ENCODE measurements around the gene C16orf96. TPM values are rescaled to one million over a fixed set of nuclear protein-coding genes. Genes with fewer than 3 reads are reported as not detected.

The C16orf96 gene
- total and polyA plus RNA-seq, 2 donors (not counting 3 experiments of a cell fraction or from before 2014, with no cell fraction given): not detected

DNA sequence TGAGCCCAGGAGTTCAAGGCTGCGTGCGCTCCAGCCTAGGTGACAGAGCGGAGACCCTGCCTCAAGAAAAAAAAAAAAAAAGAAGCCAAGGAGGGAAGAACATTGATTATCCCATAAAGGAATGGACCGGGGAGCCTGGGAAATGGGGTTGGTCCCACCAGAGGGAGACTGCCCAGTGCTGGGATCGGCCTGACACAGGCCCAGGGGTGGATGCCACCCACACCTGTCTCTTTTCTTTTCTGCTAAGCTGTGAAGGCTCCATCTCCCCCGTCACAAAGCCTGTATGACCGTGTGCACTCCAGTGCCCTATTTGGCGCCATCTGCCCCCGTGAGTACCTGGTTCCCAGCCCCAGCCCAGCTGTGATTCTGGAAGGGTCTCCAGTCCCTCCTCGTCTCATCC lies 42.9 kb downstream of the C16orf96 start:
- no peaks in the 10 kb centered on the region for H3K9me1 ChIP-seq (replicated peaks; ENCODE audit: control insufficient read depth, extremely low read depth, insufficient read depth, low read length)
- no peak overlapping the region for H3K27ac ChIP-seq (ENCODE audit: insufficient read depth, low read depth, low read length)
- H3K4me1 ChIP-seq (ENCODE audit: control insufficient read depth, extremely low read depth, insufficient read depth, low read length): no peaks in the 10 kb centered on the region
- H2AFZ ChIP-seq (ENCODE audit: low read depth, low read length): no peak overlapping the region
- no peaks in the 10 kb centered on the region for H3K79me2 ChIP-seq (ENCODE audit: control insufficient read depth, insufficient read depth, low read length)
- no TSS peak for BruUV-seq (replicated peaks)
- ChIA-PET POLR2A (no interaction called here), CTCF (interaction anchor here (0.9 to 1.5 kb wide), 3 partner anchors 15 to 51 kb away, joined by 3 to 5 read pairs (median 3); partner anchors contain the start of gene C16orf96)
- H3K4me3 ChIP-seq (replicated peaks in 1 of 3; ENCODE audit: insufficient read depth in 1 of 3, low read depth in 1 of 3, low read length in 3 of 3): no peak overlapping the region
- peaks cover 2 to 3% of the 10 kb centered on the region in 2 experiments for H3K27me3 ChIP-seq (ENCODE audit: control insufficient read depth in 2 of 2, insufficient read depth in 2 of 2, low read length in 2 of 2)
- H4K20me1 ChIP-seq (replicated peaks; ENCODE audit: control insufficient read depth, extremely low read depth, insufficient read depth, low read length): no peaks in the 10 kb centered on the region
- H3K4me2 ChIP-seq (ENCODE audit: insufficient read depth, low read length): no peak overlapping the region
- intact Hi-C loops (cut with micrococcal nuclease) (no loop called here), dilution Hi-C loops (cut with MboI; ENCODE audit: extremely low pct_ligation_motif_present, low sequenced_read_pairs) (no loop called here)
- no peaks in the 10 kb centered on the region for H3K36me3 ChIP-seq (ENCODE audit: control insufficient read depth in 2 of 2, extremely low read depth in 1 of 2, insufficient read depth in 2 of 2, low read length in 2 of 2)
- H3K9me3 ChIP-seq (replicated peaks; ENCODE audit: control insufficient read depth, insufficient read depth, low read length): no peaks in the 10 kb centered on the region
- no peak overlapping the region for H3K9ac ChIP-seq (replicated peaks; ENCODE audit: extremely low read depth, insufficient read depth, low read length)
- no peak for TF ChIP-seq FOS (IDR thresholded peaks at IDR 0.05; ENCODE audit: borderline replicate concordance, insufficient read depth, low read length)
- TF ChIP-seq, protein P1, sequence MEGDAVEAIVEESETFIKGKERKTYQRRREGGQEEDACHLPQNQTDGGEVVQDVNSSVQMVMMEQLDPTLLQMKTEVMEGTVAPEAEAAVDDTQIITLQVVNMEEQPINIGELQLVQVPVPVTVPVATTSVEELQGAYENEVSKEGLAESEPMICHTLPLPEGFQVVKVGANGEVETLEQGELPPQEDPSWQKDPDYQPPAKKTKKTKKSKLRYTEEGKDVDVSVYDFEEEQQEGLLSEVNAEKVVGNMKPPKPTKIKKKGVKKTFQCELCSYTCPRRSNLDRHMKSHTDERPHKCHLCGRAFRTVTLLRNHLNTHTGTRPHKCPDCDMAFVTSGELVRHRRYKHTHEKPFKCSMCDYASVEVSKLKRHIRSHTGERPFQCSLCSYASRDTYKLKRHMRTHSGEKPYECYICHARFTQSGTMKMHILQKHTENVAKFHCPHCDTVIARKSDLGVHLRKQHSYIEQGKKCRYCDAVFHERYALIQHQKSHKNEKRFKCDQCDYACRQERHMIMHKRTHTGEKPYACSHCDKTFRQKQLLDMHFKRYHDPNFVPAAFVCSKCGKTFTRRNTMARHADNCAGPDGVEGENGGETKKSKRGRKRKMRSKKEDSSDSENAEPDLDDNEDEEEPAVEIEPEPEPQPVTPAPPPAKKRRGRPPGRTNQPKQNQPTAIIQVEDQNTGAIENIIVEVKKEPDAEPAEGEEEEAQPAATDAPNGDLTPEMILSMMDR (IDR thresholded peaks at IDR 0.05; ENCODE audit: extremely low read depth in 1 of 2, insufficient read depth in 1 of 2, low read depth in 1 of 2, low read length in 2 of 2): no peak
- TF ChIP-seq EZH2 (IDR thresholded peaks at IDR 0.05; ENCODE audit: borderline replicate concordance, low read depth, low read length, severe bottlenecking): no peak
- no peak for TF ChIP-seq GATA2 (IDR thresholded peaks at IDR 0.05; ENCODE audit: insufficient read depth, insufficient read length, low read depth, low read length)
- TF ChIP-seq POLR2AphosphoS5 (IDR thresholded peaks at IDR 0.05; ENCODE audit: insufficient read depth, low read depth, low read length): no peak
- TF ChIP-seq JUN (IDR thresholded peaks at IDR 0.05; ENCODE audit: borderline replicate concordance, insufficient read depth, insufficient read length, low read depth): no peak
- TF ChIP-seq, protein P2, sequence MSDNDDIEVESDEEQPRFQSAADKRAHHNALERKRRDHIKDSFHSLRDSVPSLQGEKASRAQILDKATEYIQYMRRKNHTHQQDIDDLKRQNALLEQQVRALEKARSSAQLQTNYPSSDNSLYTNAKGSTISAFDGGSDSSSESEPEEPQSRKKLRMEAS (IDR thresholded peaks at IDR 0.05; ENCODE audit: insufficient read depth, insufficient read length): no peak
- no peak for TF ChIP-seq MYC (IDR thresholded peaks at IDR 0.05; ENCODE audit: low read depth, low read length)
- TF ChIP-seq POLR2A (IDR thresholded peaks at IDR 0.05; ENCODE audit: low read depth, low read length): no peak
- DNase-seq (ENCODE audit: low read depth, low spot score): no peak
- FAIRE-seq: no peak

All from endothelial cell of umbilical vein (primary cell).